HG02759 (cell line): ENCODE measurements around the gene FBXW5.

Source experiments
- ATAC-seq: cut with Tn5 transposase; IDR thresholded peaks from one replicate; pipeline ENCODE4 v1.9.1; 2021; ENCODE audit warnings: mild to moderate bottlenecking, moderate library complexity; ENCODE audit not compliant: unreplicated experiment

FBXW5 gene, protein sequence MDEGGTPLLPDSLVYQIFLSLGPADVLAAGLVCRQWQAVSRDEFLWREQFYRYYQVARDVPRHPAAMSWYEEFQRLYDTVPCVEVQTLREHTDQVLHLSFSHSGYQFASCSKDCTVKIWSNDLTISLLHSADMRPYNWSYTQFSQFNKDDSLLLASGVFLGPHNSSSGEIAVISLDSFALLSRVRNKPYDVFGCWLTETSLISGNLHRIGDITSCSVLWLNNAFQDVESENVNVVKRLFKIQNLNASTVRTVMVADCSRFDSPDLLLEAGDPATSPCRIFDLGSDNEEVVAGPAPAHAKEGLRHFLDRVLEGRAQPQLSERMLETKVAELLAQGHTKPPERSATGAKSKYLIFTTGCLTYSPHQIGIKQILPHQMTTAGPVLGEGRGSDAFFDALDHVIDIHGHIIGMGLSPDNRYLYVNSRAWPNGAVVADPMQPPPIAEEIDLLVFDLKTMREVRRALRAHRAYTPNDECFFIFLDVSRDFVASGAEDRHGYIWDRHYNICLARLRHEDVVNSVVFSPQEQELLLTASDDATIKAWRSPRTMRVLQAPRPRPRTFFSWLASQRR

DNA sequence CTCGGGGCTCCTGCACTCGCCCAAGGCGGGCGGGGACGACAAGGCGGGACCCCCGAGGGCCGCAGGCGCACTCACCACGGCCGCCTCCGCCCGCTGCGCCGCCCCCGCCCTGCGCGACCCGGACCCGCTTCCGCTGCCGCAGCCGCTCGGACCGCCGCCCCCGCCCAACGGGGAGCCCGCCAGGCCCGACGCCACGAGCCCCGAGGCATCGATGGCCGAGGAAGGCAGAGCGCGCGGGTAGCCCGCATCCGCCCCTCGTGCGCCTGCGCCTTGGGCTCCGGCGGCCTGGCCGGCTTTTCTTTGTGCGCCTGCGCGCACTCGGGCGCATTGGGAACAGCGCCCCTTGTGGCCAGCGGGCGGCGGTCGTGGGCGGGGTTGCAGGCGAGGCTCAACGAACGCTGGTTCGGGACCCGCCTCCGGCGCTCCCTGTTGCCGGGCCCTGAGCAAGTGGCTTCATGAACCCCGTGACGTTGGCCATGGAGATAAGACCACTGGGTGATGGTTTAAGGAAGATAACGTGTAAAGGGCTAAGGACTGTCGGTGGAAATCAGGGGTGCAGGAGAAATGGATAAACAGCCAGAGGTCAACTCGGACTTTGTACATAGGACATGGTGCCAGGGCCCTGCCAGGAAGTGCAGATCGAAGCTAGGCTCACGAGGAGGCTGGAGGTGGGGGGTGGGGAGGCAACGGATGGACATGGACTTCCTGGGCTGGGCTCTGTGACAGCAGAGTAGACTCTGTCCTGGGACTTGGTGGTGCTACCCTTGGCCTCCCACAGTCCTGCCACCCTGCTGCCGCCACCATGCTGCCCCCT is at the start of gene FBXW5, which contains the start of gene C8G:
Gene FBXW5, minus strand, starts transcription at position 220 of the 814 bp plus-strand sequence. CDS start 655 bp downstream, outside the sequence.
Gene C8G, plus strand, starts transcription at position 725 of the 814 bp plus-strand sequence. Its CDS starts 78 bp downstream, at position 803.
- ATAC-seq: peak; percentile 88

DNA sequence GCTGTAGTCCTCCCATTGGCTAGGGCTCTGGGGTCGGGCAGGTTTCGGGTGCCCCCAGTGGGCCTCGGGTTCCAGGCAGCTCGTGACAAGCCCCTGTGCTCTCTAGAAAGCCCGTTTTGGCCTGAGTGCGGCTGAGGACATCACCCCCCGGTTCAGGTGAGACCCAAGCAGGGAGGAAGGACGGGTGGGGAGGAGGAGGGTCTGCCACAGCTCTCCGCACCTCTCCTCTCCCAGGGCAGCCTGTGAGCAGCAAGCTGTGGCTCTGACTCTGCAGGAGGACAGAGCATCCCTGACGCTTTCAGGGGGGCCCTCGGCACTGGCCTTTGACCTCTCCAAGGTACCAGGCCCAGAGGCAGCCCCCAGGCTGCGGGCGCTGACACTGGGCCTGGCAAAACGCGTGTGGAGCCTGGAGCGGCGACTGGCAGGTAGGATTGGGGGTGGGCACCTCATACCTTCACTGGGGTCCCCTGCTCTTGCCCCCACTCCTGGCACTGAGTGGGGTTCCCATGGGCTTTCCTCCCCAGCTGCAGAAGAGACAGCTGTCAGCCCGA is 48.4 kb upstream of the FBXW5 start:
- no peak for ATAC-seq

DNA sequence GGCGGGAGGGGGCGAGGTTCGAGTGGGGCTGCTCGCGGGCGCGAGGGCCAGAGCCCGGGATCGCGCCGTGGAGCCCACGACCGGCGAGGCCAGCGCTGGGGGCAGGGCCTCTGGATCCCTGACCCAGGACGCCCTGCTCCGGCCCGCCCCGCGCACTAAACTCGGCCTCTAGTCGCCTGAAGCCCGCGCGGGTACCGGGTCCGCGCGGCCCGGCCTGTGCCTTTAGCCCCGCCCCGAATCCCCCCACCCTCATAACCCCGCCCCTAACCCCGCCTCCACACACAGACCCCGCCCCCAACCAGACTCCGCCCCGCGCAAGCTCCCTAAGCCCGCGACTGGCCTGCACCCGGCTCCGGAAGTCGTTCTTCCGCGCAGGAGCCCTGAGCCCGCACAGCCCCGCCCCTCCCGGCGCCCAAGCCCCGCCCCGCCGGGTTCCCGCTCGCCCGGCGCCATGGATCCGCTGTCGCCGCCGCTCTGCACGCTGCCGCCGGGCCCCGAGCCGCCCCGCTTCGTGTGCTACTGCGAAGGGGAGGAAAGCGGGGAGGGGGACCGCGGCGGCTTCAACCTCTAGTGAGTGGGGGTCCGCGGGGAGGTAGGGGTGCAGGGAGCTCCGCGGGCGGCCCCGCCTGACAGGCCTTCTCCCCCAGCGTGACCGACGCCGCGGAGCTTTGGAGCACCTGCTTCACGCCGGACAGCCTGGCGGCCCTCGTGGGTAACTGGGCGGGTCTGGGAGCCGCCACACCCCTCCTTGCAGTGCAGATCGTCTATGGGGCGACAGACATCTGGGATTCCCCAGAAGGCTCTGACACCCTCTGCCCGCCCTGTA is 47.7 kb upstream of the FBXW5 start, which contains the start of gene PAXX:
Gene PAXX, plus strand, starts transcription at position 430 of the 826 bp plus-strand sequence. Its CDS starts 22 bp downstream, at position 452.
- peak; percentile 93 for ATAC-seq

DNA sequence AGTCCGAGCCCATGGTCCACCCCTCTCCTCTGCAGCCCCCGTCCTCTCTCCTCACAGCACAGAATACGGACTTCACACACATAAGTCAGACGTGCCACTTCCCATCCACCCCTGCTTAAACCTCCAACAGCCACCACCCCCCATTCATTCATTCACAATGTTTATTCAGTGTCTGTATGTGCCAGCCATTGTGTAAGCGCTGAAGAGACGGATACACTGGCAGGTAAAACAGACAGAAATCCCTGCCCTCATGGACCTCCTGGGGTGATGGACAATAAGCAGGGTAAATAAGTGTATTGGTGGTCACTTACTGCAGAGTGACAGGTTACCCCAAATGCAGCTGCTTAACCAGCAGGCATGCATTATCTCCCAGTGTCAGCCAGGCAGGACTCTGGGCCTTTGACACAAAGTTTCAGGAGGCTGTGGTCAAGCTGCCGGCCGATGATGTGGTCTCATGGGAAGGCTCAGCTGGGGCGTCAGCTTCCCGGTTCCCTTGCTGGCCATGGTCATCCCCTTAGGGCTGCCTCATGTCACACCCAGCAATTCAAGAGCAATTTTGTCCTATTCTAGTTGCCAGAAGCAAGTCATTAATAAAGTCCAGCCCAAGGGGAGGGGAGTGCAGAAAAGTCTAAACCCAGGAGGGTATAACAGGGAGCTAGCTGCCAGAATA is 45.8 kb upstream of the FBXW5 start:
- ATAC-seq: no peak

DNA sequence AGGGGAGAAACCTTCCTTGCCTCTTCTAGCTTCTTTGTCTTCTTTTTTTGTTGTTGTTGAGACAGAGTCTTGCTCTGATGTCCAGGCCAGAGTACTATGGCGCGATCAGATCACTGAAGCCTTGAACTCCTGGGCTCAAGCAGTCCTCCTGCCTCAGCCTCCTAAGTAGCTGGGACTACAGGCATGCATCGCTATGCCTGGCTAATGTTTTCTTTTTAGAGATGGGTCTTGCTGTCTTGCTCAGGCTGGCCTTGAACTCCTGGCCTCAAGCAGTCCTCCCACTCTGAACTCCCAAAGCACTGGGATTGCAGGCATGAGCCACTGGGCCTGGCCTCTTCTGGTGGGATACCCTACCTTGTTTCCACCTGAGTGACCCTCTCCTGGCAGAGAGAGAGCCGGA is 44.3 kb upstream of the FBXW5 start:
- no peak for ATAC-seq

DNA sequence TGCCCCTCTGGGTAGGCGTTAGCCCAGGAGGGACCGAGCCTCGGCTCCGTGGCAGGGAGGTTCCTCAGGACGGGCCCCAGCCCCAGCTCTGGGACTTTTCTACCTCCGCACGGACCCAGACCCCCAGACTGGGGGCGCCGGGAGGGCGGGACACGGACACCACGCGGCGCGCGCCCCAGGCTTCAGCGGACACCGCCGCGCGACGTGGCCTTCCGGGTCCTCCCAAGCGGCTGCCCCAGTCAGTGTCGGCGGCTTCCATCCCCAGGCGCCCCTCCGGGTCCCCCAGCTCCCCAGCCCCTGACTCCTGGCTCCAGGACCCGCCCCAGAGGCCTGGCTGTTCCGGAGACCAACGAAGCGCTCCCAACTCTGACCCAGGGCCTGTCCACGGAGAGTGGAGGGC is 41.3 kb upstream of the FBXW5 start:
- no peak for ATAC-seq

DNA sequence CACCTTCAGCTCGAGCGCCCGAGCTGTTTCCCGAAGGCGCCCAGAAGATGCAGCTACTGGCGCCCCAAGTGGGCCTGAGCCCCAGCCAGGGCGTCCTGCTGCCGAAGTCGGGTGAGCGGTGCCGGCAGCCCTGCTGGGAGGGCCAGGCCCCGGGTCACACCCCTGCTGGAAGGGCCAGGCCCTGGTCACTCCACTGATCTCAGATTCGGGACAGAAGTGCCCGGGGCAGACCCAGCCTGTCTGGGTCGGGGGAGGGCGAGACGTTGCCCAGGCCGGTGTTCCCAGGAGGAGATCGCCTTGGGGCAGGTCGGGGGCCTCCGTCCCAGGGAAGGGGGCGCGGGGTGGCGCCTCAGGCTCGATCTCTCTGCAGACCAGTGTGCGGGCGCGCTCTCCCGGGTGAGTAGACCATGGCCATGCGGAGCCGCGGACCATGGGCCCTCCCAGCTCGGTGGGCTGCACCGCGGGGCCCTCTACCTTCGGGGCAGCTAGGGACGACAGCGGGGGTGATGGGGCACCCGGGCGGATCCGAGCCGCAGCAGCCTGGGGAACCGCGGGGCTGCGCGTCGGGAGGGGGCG is 40.6 kb upstream of the FBXW5 start:
- ATAC-seq: no peak

DNA sequence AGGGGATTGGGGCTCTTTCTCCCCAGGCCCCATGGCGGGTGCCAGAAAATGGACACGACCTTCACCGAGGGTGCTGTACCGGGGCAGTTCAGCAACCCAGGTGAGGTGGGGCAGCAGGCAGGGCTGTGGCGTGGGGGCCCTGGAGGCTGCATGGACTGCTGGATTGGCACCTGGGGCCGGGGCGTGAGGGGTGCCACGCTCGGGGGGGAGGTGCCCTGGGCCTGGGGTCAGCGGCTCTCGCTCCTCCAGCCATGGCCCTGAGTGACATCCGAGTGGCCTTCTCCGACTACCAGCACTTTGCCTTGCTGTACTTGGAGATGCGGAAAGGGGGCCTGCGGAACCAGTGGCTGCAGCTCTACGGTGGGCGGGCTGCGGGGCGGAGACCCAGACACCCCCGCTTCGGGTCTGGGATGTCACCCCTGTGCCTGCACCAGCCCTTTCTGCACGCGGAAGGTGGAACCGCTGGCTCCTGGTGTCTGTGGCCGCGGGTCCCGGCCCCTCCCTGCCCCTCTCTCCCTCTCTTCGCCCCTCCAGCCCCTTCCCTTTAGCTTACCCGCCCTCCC is 40.0 kb upstream of the FBXW5 start:
- no peak for ATAC-seq

DNA sequence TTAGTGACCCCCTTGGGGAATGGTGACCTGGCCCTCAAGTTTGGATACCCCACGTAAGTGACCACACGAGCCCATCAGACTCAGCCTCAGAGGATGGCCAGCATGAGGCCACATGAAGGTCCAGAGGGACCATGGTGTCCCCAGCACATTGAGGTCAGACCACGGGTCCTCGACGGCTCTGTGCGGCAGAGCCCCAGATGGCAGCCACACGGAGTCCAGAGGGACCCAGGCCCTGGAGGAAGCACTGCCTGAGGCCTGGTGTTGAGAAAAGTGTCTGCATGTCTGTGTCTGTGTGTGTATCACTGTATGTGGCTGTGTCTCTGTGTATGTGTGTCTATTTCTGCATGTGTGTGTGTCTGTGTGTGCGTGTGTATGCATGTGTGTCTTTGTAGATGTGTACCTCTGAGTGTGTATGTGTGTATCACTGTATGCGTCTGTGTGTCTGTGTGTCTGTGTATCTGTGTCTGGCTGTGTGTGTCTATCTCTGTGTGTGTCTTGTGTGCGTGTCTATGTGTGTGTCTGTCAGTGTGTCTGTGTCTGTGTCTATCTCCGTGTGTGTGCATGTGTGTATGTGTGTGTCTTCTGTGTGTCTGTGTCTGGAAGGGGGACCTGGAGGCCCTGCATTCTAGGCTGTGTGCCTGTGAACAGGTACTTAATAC is 39.2 kb upstream of the FBXW5 start:
- ATAC-seq: no peak

DNA sequence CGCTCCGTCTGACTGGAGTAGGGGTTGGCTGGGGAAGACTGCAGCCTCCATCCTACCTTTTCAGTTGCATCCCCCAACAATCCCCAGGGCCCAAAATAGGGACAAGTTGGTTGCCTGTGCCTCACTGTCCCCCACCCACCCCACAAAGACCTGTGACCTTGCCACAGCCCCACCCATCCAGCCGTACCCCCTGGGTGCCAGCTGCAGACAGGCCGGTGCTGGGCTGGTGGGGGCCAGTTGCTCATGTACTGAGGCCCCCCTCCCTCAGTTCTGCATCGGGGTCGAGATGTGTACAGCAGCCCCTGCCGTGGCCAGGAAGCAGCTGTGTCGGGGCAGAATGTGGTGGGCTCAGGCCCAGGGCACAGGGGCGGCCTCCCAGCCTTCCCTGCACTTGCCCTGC is 38.6 kb upstream of the FBXW5 start:
- no peak for ATAC-seq

DNA sequence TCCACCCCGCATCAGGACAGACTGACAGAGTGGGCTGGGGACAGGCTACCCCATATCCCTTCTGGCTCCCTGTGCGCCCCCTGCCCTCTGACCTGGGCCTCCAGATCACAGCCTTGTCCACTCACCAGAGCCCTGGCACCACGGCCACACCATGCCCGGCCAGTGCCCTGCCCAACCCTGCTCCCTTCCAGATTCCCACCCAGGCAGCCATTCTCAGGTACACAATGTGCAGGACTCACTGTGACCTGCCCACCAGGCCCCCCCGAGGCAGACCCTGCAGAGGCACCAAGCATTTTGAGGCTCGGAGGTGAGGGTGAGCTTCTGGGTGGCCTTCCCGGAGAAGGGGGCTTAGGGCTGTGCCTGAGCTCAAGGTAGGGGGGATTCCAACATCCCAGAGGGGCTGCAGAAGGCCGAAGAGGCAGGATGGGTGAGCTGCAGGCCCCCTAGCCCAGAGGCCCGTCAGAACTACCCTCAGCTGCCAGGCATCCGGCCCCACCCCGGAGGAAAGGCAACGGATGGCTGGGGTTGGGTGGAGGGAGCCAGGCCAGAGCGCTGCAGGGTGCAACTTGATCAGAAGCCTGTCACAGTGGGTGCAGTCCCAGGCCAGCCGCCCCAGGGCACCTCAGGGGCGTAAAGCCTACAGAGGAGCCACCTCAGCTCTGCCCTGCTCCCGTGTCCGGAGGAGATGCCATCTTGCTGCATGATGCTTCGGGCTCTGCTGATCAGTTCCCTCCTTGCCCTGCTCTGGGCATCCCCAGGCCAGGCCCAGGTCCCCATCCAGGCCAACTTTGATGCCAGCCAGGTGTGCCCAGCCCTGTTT is 37.9 kb upstream of the FBXW5 start, which contains the start of gene LCNL1:
Gene LCNL1, plus strand, starts transcription at position 762 of the 820 bp plus-strand sequence. CDS start 594 bp downstream, outside the sequence.
- ATAC-seq: no peak

DNA sequence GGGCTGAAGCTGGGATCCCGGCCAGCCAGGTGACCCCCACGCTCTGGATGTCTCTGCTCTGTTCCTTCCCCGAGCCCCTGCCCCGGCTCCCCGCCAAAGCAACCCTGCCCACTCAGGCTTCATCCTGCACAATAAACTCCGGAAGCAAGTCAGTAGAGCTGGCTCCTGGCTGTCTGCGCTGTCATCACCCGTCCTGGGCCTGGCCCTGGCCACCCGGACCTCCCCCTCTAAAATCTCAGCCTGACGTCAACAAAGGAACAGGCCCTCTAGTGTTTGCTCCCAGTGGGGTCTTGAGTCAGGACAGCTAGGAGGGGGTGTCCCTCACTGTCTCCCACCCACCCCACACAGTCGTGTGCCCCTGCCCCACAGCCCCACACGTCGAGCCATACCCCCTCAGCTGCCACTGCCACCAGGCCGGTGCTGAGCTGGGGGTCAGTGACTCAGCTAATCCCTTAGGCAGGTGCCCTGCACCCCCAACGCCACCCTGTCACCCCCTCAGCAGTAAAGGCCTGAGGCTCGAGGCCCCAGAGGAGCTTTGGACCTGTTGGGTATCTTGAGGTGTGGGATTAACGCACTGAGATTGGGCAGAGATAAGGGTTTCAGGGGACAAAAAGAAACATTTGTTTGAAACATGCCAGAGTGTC is 37.2 kb upstream of the FBXW5 start:
- ATAC-seq: no peak

DNA sequence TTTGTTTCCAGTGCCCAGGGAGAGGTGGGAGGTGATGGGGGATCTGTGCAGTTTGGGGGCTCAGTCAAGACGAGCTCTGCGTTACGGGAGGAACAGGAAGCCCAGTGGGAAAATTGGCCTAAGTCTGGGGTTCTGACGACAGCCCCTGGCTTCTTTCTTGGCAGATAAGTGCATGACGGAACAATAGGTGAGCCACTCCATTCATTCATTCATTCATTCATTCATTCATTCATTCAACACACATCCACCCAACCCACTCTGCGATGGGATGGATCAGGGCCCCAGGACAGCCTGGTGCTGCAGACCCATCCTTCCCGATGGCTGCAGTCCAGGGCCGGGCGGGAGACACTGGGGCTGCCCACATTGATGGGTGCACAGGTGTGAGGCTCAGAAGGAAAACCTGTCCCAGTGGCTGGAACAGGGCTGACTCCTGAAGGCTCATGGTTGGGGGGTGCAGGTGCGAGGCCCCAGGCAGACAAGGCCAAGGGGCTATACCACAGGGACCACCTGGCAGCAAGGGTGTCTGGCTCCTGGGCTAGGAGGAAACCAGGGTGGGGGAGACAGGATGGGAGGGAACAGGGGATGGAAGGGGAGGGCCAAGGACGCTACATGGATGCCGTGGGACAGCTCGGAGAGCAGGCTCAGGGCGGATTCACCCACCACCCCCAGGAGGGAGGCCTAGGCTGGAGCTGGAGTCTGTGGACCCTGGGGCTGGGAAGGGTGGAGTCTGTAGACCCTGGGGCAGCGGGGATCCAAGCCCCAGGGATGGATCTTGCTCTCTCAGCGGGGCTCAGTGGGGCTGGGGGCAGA is 36.3 kb upstream of the FBXW5 start:
- ATAC-seq: no peak

DNA sequence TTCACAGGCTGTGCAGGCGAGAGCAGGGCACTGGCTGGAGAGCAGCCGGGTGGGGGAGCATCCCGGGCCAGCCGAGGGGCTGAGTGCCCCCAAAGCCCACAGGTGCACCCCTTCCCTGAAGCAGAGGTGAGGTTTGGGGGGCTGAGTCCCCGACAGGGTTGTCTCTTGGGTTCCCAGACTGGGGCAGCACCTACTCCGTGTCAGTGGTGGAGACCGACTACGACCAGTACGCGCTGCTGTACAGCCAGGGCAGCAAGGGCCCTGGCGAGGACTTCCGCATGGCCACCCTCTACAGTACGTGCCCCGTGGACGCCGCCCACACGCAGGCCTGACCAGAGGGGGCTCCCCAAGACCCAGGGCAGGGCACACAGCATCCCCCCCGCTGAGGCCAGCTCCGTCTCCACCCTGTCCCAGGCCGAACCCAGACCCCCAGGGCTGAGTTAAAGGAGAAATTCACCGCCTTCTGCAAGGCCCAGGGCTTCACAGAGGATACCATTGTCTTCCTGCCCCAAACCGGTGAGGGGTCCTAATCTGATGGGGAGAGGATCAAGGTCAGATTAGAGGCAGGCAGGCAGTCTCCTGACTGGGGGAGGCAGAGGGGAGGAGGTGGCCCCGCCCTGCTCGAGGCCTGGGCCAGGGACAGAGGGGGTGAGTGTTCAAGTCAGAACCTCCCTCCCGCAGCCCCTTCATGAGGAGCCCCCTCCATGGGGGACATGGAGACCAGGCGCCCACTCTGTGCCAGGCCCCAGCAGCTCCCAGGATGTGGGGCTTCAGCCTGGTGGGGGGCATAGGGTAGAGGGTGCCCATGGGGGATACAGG is 35.4 kb upstream of the FBXW5 start:
- no peak for ATAC-seq

DNA sequence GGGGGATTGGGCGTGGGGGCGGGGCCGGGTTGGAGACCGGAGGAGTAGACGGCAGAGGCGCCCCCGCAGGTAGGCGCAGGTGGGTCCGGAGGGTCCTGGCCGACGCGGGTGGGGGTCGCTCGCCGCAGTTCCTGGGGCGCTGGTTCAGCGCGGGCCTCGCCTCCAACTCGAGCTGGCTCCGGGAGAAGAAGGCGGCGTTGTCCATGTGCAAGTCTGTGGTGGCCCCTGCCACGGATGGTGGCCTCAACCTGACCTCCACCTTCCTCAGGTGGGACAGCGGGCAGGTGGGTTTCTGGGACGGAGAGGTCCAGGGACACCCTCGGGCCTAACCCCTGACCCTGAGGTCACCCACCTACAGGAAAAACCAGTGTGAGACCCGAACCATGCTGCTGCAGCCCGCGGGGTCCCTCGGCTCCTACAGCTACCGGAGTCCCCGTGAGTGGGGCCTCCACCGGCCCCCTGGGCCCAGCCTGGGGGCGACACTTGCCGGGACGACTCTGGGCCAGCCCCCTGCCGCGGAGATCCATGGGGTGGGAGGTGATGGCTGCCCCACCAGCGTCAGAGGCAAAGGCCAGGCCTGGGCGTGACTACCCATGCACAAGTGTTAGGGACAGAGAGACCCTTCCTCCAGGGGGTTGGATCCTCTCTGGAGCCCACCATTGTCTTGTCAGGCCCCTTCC is 34.5 kb upstream of the FBXW5 start:
- no peak for ATAC-seq
